H1 (cell line): Measurements from ENCODE around the gene HPS3. TPM values are rescaled to one million over a fixed set of nuclear protein-coding genes. Genes with fewer than 3 reads are reported as not detected.

Experiments
- polyA plus RNA-seq, 7 experiments: library from polyadenylated mRNA; depleted of rRNA in 3 of 7; stranded (reverse) in 5 of 7; unstranded in 2 of 7; fragments of >200 nt in 5 of 7; fragments of 200-250 nt in 2 of 7; gene quantifications; 1 replicate in 5 of 7; 2 replicates in 1 of 7; 4 replicates in 1 of 7; pipeline versions ENCODE4 v1.2.1 to v1.2.3, GENCODE V29; 2011 to 2013; ENCODE audit warnings: missing spikeins in 2 of 7, mixed read lengths in 2 of 7
- small RNA-seq: library from polyadenylated mRNA; stranded (forward); fragments of <200 nt; extraction: miRNeasy Mini kit (QIAGEN cat#:217004); gene quantifications from one replicate; pipeline ENCODE3, GENCODE V24; 2013; ENCODE audit not compliant: insufficient read depth
- total RNA-seq: library from RNA; stranded (reverse); fragmentation: NEBNext Ultra II Directional; extraction: Animal tissue kit (Norgen Biotek cat#: 25700); gene quantifications from 2 replicates; pipeline ENCODE4 v1.2.1, GENCODE V29; 2021

HPS3 gene
- total and polyA plus RNA-seq, 2 of the 8 experiments (the other 6 are each of a cell fraction or from before 2014, with no cell fraction given), result 23.7 to 48.7 TPM

Small RNA genes within 50 kb of the gene (small RNA-seq; reads per million reads assigned to genes)
- gene RF00019, result not detected

Other genes with a start within 250 kb of the HPS3 start
- 31.0 and 34.2 TPM in 2 replicates for gene GYG1, start 138.1 kb upstream of the HPS3 start, total RNA-seq
- gene GYG1, start 138.1 kb upstream of the HPS3 start, polyA plus RNA-seq (2011; rRNA removed), result 14.4 and 19.4 TPM in 2 replicates
- gene HLTF, start 43.1 kb upstream of the HPS3 start, total RNA-seq, result 56.8 and 60.3 TPM in 2 replicates
- gene HLTF, start 43.1 kb upstream of the HPS3 start, polyA plus RNA-seq (2011; rRNA removed), result 18.1 and 21.9 TPM in 2 replicates
- gene CP, start 92.2 kb downstream of the HPS3 start, total RNA-seq, result 2.1 and 2.6 TPM in 2 replicates
- 0.32 and 0.46 TPM in 2 replicates for gene CP, start 92.2 kb downstream of the HPS3 start, polyA plus RNA-seq (2011; rRNA removed)
- 2.9 and 3.3 TPM in 2 replicates for gene TM4SF18, start 204.0 kb downstream of the HPS3 start, total RNA-seq
- gene TM4SF18, start 204.0 kb downstream of the HPS3 start, polyA plus RNA-seq (2011; rRNA removed), result 4.5 and 13.6 TPM in 2 replicates
- gene TM4SF1, start 248.0 kb downstream of the HPS3 start, total RNA-seq, result 0.26 and 1.5 TPM in 2 replicates
- gene TM4SF1, start 248.0 kb downstream of the HPS3 start, polyA plus RNA-seq (2011; rRNA removed), result 0.85 and 1.3 TPM in 2 replicates